Measurements from ENCODE around the gene MYO1H.
A peak's percentile ranks its signal among the peaks of the same experiment; 100 is the strongest.
"Not testable (repeated sequence)": the region's sequence is repeated elsewhere in the genome, so short reads cannot be mapped to it uniquely, and the experiment has no call there.

The MYO1H gene

DNA sequence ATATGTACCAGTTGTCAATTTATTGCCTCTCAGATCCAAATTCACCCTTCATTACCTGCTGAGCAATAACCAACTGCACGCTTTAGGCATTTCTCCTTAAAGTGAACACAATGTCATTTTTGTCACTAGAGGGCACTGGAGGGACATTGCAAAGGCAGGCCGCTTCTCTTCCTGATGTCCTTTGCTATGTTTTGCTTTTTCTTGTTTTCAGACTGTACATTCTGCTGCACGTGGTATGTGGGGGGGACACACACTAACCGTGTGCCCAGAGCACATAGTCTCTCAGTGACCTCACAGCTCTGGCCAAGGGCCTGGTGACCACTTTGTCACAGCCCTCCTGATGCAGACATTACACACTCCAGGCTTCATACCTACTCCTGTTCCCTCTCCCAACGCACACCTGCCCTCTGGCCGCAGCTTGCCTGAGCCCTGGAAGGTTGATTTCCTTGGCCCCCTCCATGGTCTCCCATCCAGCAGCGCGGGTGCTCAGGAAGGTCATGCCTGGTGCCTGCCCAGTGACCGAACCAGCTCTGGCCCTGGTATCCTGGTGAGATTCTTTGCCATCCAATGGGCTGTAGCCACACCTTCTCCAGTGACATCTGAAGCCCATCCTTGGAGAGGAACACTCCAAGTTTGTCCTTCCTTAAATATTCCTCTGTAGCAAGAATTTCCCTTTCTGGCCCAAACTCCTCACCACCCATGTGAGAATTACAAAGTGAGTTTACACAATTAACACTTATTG, 39.9 kb downstream of the MYO1H start:
- H3K36me3 ChIP-seq (ENCODE audit: control insufficient read depth, insufficient read depth, low read length) = no peaks in the 10 kb centered on the region
- no peak for DNase-seq (ENCODE audit: extremely low read depth, insufficient read length)
- TF ChIP-seq CTCF (IDR thresholded peaks at IDR 0.05; ENCODE audit: insufficient read depth, low read length, poor library complexity, severe bottlenecking) = peak; percentile 50
- H3K27me3 ChIP-seq (replicated peaks; ENCODE audit: control insufficient read depth, insufficient read depth, low read length) = no peaks in the 10 kb centered on the region
- no peak overlapping the region for H3K4me3 ChIP-seq (replicated peaks; ENCODE audit: low read depth, low read length)

- no peak overlapping the region for H3K4me3 ChIP-seq (replicated peaks; ENCODE audit: low read depth, low read length)
- no peak for TF ChIP-seq CTCF (IDR thresholded peaks at IDR 0.05; ENCODE audit: insufficient read depth, low read length, poor library complexity, severe bottlenecking)
These were observed 40.5 kb downstream of the MYO1H start for GRCh38 chr12:109388167-109388563.

GRCh38 chr12:109389146-109389545, 41.4 kb downstream of the MYO1H start:
- DNase-seq (ENCODE audit: extremely low read depth, insufficient read length) = no peak
- no peak for TF ChIP-seq CTCF (IDR thresholded peaks at IDR 0.05; ENCODE audit: insufficient read depth, low read length, poor library complexity, severe bottlenecking)
- no peaks in the 10 kb centered on the region for H3K36me3 ChIP-seq (ENCODE audit: control insufficient read depth, insufficient read depth, low read length)
- no peak overlapping the region for H3K4me3 ChIP-seq (replicated peaks; ENCODE audit: low read depth, low read length)
- no peaks in the 10 kb centered on the region for H3K27me3 ChIP-seq (replicated peaks; ENCODE audit: control insufficient read depth, insufficient read depth, low read length)

More at GRCh38 chr12:109388167-109388563, 40.5 kb downstream of the MYO1H start:
- DNase-seq (ENCODE audit: extremely low read depth, insufficient read length) = no peak
- H3K27me3 ChIP-seq (replicated peaks; ENCODE audit: control insufficient read depth, insufficient read depth, low read length) = no peaks in the 10 kb centered on the region
- no peaks in the 10 kb centered on the region for H3K36me3 ChIP-seq (ENCODE audit: control insufficient read depth, insufficient read depth, low read length)

- no peaks in the 10 kb centered on the region for H3K27me3 ChIP-seq (replicated peaks; ENCODE audit: control insufficient read depth, insufficient read depth, low read length)
- H3K4me3 ChIP-seq (replicated peaks; ENCODE audit: low read depth, low read length) = no peak overlapping the region
- no peaks in the 10 kb centered on the region for H3K36me3 ChIP-seq (ENCODE audit: control insufficient read depth, insufficient read depth, low read length)
- peak; percentile 92 for TF ChIP-seq CTCF (IDR thresholded peaks at IDR 0.05; ENCODE audit: insufficient read depth, low read length, poor library complexity, severe bottlenecking)
- no peak for DNase-seq (ENCODE audit: extremely low read depth, insufficient read length)
These were observed 46.0 kb downstream of the MYO1H start for GRCh38 chr12:109393437-109394345.

DNA sequence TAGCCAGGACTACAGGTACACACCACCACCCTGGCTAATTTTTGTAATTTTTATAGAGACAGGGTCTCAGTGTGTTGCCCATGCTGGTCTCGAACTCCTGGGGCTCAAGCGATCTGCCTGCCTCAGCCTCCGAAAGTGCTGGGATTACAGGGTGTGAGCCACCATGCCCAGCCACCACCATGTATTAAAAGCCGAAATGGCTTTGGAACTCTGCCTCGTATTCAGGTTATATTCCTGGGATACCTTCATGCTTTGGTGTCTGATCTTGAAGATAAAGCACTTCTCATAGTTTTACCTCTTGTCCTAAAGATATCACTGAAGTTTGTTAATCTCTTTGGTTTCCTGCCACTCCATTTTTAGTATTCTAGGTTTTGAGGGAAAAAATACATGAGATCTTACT, 47.2 kb downstream of the MYO1H start:
- no peak overlapping the region for H3K4me3 ChIP-seq (replicated peaks; ENCODE audit: low read depth, low read length)
- H3K27me3 ChIP-seq (replicated peaks; ENCODE audit: control insufficient read depth, insufficient read depth, low read length) = no peaks in the 10 kb centered on the region; the same call in 1 of the 2 replicates
- DNase-seq (ENCODE audit: extremely low read depth, insufficient read length) = no peak
- H3K36me3 ChIP-seq (ENCODE audit: control insufficient read depth, insufficient read depth, low read length) = no peaks in the 10 kb centered on the region
- TF ChIP-seq CTCF (IDR thresholded peaks at IDR 0.05; ENCODE audit: insufficient read depth, low read length, poor library complexity, severe bottlenecking) = no peak

DNA sequence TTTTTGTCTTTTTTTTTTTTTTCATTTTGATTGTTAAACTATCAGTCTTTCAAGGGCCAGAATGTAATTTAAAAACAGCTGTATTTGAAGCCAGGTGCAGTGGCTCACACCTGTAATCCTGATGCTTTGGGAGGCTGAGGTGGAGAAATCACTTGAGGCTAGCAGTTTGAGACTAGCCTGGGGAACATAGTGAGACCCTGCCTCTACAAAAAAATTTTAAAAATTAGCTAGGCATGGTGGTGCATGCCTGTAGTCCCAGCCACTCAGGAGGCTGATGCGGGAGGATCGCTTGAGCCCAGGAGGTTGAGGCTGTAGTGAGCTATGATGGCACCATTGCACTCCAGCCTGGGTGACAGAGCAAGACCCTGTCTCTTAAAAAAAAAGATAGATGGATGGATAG, 57.1 kb downstream of the MYO1H start:
- not testable (repeated sequence) for H3K4me3 ChIP-seq (replicated peaks; ENCODE audit: low read depth, low read length); DNase-seq (ENCODE audit: extremely low read depth, insufficient read length); H3K27me3 ChIP-seq (replicated peaks; ENCODE audit: control insufficient read depth, insufficient read depth, low read length); H3K36me3 ChIP-seq (ENCODE audit: control insufficient read depth, insufficient read depth, low read length)

- not testable (repeated sequence) for H3K4me3 ChIP-seq (replicated peaks; ENCODE audit: low read depth, low read length); H3K36me3 ChIP-seq (ENCODE audit: control insufficient read depth, insufficient read depth, low read length); DNase-seq (ENCODE audit: extremely low read depth, insufficient read length); H3K27me3 ChIP-seq (replicated peaks; ENCODE audit: control insufficient read depth, insufficient read depth, low read length)
These were observed 58.4 kb downstream of the MYO1H start for GRCh38 chr12:109406147-109406546.

Measured in GM06990 (cell line).